OCI-M2 (cell line): ENCODE results near the gene LIN7A.
"Not testable (repeated sequence)": the region's sequence is repeated elsewhere in the genome, so short reads cannot be mapped to it uniquely, and the experiment has no call there.

Source experiments
- DNase-seq: peaks from one replicate; lab custom pipeline; 2025; ENCODE audit not compliant: unreplicated experiment; lab: John Stamatoyannopoulos, UW

LIN7A gene

GRCh38 chr12:80924437-80924836 lies 13.3 kb downstream of the LIN7A start:
- no peak for DNase-seq

GRCh38 chr12:80920006-80920405 lies 17.7 kb downstream of the LIN7A start:
- no peak for DNase-seq

- DNase-seq: no peak
These were observed 20.1 kb downstream of the LIN7A start for GRCh38 chr12:80917651-80918050.

- DNase-seq: no peak
These were observed 24.6 kb downstream of the LIN7A start for GRCh38 chr12:80912901-80913770.

GRCh38 chr12:80909370-80909769 lies 28.4 kb downstream of the LIN7A start:
- DNase-seq: no peak

- no peak for DNase-seq
These were observed 35.0 kb downstream of the LIN7A start for GRCh38 chr12:80902711-80903110.

GRCh38 chr12:80901661-80902060 lies 36.1 kb downstream of the LIN7A start:
- no peak for DNase-seq

GRCh38 chr12:80895240-80895639 lies 42.5 kb downstream of the LIN7A start:
- no peak for DNase-seq

GRCh38 chr12:80894179-80894578 lies 43.6 kb downstream of the LIN7A start:
- DNase-seq: no peak

- DNase-seq: no peak
These were observed 44.9 kb downstream of the LIN7A start for GRCh38 chr12:80892597-80893445.

GRCh38 chr12:80884651-80885050 lies 53.1 kb downstream of the LIN7A start:
- DNase-seq: no peak

- no peak for DNase-seq
These were observed 56.6 kb downstream of the LIN7A start for GRCh38 chr12:80881106-80881505.

GRCh38 chr12:80878452-80878851 lies 59.3 kb downstream of the LIN7A start:
- DNase-seq: not testable (repeated sequence)

- DNase-seq: no peak
These were observed 59.9 kb downstream of the LIN7A start for GRCh38 chr12:80877721-80878265.

- DNase-seq: no peak
These were observed 65.7 kb downstream of the LIN7A start for GRCh38 chr12:80872053-80872452.

GRCh38 chr12:80869264-80869663 lies 68.5 kb downstream of the LIN7A start:
- no peak for DNase-seq

GRCh38 chr12:80868576-80868975 lies 69.2 kb downstream of the LIN7A start:
- no peak for DNase-seq

- DNase-seq: no peak
These were observed 69.8 kb downstream of the LIN7A start for GRCh38 chr12:80867941-80868340.

GRCh38 chr12:80864046-80864735 lies 73.5 kb downstream of the LIN7A start:
- no peak for DNase-seq

- DNase-seq: no peak
These were observed 75.2 kb downstream of the LIN7A start for GRCh38 chr12:80862531-80862930.
